ENCODE measurements around the gene CRACR2B.

Gene CRACR2B

DNA sequence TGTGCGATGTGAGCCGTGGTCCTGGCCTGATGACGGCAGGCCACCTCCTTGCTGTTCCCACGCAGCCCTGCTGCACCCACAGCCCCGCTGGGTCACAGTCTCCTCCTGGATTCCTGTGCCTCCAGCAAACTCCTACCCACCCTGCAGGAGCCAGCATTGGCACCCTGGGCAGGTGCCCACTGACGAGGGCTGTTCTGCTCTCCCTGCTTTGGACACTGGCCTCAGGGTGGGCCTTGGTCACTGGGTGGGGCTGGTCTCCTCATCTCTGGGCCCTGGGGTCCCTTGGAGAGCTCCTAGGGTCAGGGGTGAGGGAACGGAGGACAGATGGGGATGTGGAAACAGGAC lies 27.6 kb downstream of the CRACR2B start:
- DNase-seq = no peak

- no peak for DNase-seq
These were observed 28.1 kb downstream of the CRACR2B start for GRCh38 chr11:855796-856195.

GRCh38 chr11:856397-856796 lies 28.7 kb downstream of the CRACR2B start:
- no peak for DNase-seq

GRCh38 chr11:858053-858761 lies 30.5 kb downstream of the CRACR2B start:
- DNase-seq = no peak

- DNase-seq = no peak
These were observed 31.1 kb downstream of the CRACR2B start for GRCh38 chr11:858762-859339.

GRCh38 chr11:859394-860131 lies 31.8 kb downstream of the CRACR2B start:
- no peak for DNase-seq

- DNase-seq = no peak
These were observed 32.8 kb downstream of the CRACR2B start for GRCh38 chr11:860234-861104.

- no peak for DNase-seq
These were observed 33.4 kb downstream of the CRACR2B start for GRCh38 chr11:861105-861479.

DNA sequence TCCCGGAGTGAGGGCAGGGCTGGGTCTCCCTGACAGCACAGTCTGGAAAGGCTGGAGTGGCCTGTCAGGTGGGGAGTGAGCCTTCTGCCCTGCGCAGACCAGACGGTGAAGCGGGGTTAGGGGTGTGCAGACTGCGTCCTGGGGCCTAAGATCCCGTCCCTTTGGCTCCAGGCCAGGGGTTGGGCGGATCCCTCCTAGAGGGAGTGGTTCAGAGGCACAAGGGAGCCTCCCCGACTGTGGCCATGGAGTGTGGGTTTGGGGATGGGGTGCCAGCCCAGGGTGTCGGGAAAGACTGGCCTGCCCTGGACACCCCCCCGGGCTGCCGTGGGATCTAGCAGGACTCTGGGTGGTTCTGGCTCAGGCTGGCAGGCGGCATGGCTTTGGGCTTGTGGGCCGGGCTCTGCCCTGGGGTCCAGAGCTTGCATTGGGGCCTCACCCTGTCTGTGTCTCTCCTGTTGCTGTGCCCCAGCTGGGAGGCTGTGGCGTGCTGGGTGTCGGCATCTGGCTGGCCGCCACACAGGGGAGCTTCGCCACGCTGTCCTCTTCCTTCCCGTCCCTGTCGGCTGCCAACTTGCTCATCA lies 34.5 kb downstream of the CRACR2B start:
- DNase-seq = no peak

- no peak for DNase-seq
These were observed 34.9 kb downstream of the CRACR2B start for GRCh38 chr11:862696-863022.

GRCh38 chr11:863023-863909 lies 35.5 kb downstream of the CRACR2B start:
- no peak for DNase-seq

DNA sequence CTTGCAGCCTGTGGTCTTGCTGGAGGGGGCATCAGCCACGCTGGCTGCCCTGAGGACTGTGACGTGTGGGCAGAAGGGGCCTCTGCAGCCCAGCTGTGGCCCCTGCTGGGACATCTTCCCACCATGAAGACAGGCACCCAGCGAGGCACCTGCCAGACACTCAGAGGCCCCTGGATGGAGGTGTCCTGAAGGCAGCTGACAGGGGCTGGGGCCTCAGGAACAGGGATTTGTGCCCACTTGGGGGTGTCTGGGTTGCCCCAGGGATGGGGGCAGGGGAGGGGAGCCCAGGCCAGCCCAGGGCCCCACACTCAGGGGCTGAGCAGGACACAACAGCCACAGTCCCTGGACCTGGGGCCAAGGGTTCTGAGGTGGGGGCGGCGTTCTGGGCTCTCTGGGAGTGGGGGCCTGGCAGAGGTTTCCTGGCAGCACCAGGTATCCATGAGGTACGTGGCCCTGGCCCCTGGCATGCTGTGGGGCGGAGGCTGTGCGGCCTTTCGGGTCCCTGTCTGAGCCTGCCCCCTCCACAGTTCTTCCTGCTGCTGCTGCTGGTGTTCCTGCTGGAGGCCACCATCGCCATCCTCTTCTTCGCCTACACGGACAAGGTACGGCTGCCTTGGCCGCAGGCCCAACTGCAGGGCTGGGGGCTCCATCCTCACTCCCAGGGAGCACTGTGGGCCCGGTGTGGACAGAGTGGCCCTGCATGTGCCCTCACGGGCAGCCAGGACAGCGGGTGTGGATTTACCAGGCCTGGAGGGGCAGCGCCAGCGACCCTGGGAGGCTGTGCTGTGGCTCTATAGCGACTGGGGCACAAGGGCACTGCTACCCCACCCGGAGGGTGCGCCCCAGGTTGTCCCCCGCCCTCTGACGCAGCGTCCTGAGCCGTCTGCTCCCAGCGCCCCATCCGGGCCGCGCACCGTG lies 36.5 kb downstream of the CRACR2B start:
- no peak for DNase-seq

DNA sequence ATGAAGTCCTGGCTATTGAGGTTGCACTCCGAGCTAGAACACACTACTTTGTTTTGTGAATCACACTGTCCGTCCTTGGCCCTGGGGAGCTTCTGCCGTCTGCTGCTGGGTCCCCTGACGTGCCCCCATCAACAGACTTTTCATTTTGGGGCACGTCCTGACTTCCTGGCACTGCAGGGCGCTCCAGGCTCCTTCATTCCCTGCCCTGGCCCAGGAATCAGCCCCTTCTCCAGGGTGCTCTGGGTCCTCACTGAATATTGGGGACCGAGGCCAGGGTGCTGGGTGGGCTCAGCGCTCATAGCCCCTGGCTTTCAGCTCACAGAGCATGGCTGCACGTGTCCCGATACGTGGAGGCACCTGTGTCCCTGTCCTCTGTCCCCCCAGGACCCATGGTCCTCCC lies 37.2 kb downstream of the CRACR2B start:
- DNase-seq = no peak

DNA sequence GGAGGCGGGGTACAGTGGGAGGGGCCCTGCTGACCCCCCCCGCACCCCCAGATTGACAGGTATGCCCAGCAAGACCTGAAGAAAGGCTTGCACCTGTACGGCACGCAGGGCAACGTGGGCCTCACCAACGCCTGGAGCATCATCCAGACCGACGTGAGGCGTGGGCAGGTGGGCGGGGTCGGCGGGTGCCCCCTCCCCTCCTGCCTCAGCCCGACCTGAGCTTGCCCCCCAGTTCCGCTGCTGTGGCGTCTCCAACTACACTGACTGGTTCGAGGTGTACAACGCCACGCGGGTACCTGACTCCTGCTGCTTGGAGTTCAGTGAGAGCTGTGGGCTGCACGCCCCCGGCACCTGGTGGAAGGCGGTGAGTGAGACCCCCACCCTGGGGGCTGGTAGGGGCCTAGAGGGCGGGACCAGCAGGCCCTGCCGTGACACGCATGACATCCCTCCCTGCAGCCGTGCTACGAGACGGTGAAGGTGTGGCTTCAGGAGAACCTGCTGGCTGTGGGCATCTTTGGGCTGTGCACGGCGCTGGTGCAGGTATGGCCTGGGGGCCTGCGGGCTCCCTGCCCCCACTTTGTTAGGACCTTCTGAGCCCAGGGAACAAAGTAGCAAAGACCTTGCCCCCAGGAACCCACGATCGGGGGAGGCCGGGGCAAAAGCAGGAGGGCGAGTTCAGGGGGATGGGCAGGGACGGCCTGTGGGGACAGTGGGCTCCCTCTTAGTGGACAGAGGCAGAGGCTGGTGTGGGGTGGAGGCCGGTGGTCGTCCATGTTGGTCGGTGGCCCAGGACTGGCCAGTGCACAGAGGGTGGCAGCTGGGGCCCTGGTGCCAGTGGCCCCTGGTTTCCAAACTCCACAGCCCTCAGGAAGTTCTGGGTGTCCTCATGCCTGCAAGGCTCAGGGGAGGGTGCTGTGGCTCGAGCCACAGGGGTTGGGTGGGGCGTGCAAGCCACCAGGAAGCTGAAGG lies 38.0 kb downstream of the CRACR2B start:
- DNase-seq = no peak

- DNase-seq = no peak
These were observed 38.8 kb downstream of the CRACR2B start for GRCh38 chr11:866481-866880.

GRCh38 chr11:867856-868358 lies 40.2 kb downstream of the CRACR2B start:
- no peak for DNase-seq

GRCh38 chr11:868394-868793 lies 40.7 kb downstream of the CRACR2B start:
- no peak for DNase-seq

- DNase-seq = no peak
These were observed 41.1 kb downstream of the CRACR2B start for GRCh38 chr11:868802-869201.

- DNase-seq = no peak
These were observed 41.8 kb downstream of the CRACR2B start for GRCh38 chr11:869399-870126.

Measured in activated CD4-positive, alpha-beta T cell treated with anti-CD3 and anti-CD28 coated beads for 1 hour (primary cell).